T-helper 1 cell (primary cell): Measurements from ENCODE around the gene TTC4.

Experiments used
- DNase-seq, 5 donors: peaks; one replicate each; pipeline ENCODE4 v3.0.0-alpha.2; 2012 to 2020

Gene TTC4

DNA sequence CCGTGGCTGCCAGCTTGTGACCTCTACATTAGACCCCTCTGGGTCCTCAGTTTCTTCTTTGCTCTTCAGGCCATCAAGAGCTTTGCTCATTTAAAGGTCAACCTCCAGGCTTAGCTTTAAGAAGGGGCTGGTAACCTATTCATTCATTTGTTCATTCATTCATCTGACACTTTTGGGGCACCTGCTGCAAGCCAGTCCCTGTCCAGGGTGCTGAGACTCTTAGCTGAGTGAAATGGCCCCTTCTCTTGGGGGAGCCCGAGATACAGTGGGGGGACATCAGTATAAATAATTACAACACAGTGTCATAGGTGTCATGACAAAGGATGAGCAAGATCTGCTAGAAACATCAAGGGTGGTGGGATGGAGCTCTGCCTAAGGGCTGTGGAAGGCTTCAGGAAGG lies 10.5 kb upstream of the TTC4 start:
- DNase-seq: no peak

DNA sequence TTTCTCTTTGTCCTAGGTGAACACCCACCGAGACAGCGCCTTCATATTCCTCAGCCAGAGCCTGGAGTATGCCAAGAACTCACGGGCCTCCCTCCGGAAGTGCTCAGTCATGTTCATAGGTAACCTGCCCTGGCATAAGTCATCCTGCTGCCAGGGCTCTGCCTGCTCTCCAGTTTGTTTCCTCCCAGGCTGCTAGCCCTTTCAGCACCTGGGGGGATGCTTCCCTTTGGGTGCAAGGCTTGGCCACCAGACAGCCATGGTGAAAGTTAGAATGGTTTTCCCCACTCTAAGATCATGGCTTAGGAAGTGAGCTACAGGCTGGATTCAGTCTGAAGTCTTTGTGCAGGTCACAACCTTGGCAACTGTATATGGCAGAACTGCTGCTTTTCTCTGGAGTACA lies 9.2 kb upstream of the TTC4 start:
- DNase-seq: no peak

DNA sequence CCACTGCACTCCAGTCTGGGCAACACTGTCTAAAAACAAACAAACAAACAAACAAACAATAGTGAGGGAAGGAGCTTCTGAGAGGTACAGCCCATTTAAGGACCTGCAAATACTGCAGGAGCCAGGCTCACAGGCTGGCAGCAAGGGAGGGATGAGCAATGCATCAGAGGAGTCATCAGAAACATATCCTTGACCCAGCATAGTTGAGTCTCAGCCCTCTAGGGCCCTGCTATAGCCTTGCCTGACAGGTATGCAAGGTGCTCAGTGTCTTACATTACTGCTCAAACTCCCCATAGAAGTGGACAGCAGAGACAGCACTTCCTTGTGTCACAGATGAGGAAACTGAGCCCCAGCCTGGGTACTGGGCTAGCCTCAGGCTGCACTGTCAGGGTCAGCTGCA lies 7.3 kb upstream of the TTC4 start:
- no peak for DNase-seq

DNA sequence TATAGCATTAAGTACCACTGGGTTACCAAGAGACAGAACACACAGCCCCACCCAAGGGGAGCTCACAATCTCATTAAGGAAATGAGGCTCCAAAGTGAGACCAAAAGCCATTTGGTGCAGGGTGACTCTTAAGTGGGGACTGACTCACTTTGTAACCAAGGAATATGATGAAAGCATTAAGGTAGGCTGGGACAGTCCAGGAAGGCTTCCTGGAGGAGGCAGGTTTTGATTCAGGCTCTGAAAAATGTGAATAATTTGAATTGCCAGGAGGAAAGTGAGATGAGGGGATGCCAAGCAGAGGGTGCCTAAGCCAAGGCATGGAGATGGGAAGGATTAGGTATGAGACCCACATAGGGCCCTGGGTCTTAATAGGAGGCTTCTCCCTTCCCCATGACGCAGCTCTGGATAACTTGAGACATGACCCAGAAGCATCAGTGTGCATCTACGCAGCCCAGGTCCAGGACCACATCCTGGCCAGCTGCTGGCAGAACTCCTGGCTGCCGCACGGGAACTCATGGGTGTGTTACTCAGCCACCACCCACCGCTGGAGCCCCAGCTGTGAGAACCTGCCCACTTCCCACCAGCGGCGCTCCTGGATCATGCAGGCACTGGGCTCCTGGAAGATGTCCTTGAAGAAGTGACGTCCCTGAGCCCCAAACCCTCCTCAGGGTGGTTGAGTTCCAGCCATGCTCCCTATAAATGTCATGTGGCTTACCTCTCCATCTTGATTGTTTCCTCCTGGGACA lies 5.9 kb upstream of the TTC4 start:
- no peak for DNase-seq

DNA sequence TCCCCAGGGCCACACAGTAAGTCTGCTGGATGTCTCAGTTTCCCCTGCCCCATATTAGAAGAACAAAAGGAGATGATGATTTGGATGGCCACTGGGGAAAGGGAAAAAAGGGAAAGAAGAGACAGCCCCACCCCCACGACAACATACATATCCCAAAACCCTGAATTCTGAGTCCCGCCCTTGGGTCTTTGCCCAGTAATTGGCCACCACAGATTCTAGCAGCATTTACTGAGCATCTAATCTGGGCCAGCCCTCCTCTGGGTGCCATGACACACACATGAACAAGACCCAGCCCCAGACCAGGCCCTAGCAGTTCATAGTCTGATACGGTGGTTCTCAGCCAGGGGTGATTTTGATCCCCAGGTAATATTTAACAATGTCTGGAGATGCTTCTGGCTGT lies 5.2 kb upstream of the TTC4 start:
- DNase-seq: no peak

DNA sequence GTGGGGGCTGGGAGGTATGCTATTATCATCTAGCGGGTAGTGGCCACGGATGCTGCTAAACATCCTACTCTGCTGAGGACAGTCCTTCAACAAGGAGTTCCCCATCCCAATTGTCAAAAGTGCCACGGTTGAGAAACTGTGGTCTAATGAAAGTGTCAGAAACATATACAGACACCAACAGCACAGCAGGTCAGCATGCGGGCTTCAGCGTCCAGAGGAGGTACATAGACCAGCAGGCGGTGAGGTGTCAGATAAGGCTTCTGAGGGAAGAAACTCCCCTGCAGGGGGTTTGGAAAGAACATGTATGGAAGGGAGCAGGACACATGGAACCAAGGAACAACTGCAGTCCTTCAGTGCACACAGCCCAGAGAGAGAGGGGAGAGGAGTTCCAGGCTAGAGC lies 4.8 kb upstream of the TTC4 start:
- no peak for DNase-seq

DNA sequence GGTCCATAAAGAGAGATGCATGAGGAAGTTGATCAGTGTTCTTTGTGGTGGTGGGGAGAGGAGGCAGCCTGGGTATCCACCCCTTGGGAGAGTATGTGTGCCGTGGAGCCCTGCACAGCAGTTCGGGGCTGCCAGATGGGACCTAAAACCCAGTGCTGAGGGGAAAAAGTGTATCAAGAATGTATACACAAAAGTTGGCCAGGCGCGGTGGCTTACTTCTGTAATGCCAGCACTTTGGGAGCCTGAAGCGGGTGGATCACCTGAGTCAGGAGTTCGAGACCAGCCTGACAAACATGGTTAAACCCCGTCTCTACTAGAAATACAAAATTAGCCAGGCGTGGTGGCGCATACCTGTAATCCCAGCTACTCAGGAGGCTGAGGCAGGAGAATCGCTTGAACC lies 4.1 kb upstream of the TTC4 start:
- DNase-seq: no peak

DNA sequence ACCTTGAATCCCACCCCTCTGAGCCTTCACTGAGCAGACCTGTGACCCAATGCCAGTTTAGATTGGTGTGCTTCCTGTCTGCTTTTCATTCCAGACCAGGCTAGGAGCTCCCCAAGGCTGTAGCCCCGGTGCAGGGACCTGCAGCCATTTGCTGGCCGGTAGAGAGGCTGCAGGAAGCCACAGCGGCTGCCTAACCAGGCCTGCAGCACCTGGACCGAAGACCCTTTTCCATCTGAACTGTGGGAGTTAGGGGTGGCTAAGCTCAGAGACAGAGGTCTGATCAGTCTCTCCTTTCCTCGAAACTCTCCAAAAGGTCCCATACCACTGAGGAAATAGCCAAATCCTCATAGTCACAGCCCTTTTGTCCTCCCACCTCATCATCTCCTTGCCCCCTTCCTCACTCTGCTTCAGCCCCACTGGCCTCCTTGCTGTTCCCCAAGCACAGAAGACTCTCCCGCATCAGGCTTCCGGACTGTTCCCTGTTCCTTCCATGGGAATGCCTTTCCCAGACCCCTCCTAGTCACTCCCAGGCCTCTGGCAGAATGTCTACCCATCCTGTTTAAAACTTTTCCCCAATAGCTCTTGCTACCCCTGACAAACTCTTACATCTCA lies 674 bp upstream of the TTC4 start:
- DNase-seq: no peak

DNA sequence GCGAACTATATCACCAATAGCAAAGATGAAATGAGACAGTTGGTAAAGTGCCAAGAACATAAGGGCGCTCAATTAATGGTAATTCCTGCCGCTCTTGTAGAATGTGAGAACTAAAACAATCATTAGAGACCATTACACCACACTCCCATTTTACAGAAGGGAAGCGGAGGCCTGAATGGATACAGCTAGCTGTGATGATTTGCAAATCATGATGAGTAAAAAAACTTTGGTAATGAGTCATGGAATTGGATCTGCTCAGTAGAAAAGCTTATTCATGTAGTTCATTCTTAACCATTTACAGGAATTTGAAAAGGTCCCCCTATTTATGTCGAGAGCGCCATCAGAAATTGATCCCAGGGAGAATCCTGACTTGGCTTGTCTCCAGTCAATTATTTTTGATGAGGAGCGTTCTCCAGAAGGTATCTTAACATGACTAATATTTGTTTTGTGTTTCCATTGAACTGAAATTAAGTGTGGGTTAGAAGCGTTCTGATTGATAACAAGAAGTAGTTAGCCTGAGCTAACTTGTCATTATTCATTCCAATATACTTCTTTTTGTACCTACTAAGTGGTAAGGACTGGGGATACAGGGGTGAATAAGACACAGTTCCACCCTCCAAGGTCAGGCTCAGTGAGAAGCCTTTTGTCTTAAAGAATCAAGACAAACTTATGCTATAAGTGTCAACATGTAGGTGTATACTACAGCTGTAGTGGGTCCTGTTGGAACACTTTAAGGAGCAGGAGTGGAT lies 812 bp downstream of the TTC4 start:
- DNase-seq: no peak

DNA sequence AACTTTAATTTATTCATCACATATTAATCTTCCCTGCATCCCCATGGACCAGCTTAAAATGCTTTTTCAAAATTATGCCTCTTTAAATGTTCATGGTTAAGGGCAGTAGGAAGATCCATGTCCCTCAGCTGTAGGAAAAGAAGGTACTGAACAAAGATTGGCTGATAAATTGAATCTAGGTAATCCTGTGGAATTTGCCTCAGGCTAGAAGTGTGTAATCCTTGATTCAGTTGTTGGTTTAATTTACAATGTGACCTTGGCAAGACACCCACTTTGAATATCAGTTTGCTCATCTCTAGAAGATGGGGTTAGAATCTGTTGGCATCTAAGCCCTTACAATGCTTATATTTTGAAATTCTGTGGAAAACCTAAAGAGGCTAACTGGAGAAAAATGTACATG lies 6.1 kb downstream of the TTC4 start:
- no peak for DNase-seq

DNA sequence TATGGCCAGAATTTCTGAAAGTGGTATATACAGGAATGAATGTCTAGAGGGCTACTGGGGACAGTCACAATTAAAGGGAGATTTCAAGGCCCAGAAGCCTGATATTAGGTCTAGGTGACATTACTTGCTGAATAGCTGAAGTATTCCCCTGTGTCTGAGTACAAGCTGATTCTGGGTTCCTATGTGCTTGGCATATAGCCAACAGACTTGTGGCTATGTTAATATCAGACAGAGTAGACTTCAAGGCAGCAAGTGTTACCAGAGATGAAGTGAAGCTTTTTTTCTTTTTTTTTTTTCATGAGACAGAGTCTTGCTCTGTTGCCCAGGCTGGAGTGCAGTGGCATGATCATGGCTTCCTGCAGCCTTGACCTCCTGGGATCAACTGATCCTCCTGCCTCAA lies 8.3 kb downstream of the TTC4 start:
- no peak for DNase-seq

DNA sequence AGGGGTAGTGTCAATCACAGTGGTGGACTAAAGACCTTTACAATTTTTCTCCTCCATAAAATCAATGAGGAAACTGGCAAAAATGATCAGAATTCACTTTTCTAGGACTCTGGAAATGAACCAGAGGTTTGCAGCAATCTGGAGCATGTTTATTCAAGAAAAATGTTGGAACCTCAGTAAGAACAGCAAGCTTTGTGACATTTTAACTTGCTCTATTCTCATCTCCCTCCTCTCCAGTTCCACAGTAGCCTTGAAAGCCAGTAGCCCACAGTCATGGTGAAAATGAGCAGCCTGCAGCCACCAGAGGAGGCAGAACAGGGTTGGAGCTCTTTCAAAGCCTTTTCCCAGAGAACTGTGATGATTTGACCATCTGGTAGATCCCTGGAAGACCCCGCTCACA lies 9.1 kb downstream of the TTC4 start:
- no peak for DNase-seq

DNA sequence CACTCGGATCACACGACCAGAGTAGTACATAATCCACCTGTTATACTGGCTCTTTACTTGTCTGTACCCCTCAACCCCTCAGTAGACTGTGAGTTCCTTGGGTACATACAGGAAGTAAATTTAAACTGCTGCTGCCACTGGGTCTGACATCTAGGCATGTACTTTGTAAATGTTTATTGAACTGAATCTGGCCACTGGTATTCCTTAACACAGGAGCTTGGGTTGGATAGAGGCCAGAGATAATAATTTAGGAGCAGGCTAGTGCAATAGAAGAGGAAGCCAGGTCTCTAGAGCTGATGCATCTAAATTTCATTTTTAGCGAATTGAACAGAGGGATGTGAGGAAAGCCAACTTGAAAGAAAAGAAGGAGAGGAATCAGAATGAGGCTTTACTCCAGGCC lies 12.4 kb downstream of the TTC4 start:
- DNase-seq: no peak

DNA sequence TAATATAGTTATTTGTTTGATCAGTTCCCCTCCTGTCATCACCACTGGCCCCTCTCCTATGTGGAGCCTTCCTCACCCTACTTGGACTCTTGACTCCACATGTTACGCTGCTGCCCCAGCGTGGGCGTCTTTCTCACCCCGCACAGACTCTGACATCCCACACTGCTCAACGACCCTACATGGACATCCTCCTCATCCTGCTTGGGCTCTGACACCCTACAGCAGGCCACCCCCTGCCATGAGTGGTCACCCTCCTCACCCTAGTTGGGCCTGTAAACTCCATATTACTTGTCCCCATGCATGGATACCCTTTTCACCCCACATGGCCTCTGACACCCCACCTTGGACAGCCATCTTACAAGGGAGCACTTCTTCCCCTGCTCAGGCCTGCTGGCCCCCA lies 21.0 kb downstream of the TTC4 start:
- no peak for DNase-seq

DNA sequence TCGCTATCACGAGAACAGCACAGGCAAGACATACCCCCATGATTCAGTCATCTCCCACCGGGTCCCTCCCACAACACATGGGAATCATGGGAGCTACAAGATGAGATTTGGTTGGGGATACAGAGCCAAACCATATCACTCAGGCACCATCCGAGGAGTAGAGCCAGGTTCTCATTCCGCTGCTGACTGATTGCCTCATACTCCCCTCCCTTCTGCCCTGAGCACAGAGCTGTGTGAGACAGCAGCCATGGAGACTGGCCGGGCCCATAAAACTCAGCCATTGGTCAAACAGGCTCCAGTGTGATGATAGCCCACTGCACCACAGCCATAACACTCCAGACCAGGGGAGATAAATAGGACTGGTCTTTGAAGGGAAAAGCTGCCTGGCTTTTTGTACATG lies 22.6 kb downstream of the TTC4 start:
- DNase-seq: no peak

DNA sequence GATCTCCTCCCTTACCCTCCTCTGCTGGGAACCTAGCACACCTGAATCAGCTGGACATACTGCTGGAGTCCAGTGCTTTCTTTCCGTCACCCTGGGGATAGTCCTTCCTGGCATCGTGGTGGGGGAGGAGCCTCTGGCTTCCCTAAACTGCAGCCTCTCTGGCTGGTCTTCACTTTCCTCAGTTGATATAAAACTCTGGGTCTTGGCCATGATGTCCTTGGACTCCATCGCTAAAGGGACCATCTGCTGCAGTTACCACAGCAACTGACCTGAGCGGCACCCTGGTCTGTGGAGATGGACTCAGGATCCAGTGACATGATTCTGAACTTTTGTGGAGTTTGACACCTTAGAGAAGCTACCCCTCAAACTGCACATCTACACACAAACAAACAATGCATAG lies 25.9 kb downstream of the TTC4 start:
- no peak for DNase-seq

DNA sequence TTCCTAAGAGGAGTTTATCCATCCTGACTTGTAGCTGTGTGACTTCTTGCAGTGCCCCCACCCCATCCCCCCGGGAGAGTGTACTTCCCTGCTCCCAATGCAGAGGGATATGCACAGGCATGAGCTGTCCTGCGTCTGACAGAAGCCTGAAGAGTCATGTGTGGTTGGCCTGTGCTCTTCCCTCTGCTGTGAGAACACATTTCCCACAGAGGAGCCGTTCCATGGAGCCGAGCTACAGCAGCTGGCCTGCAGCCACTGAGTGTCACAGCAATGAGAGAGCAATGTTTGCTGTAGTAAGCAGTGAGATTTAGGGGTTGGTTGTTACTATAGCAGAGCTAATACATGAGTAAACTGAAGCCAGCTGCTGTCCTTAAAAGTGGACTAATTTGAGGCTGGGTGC lies 26.6 kb downstream of the TTC4 start:
- DNase-seq: no peak

DNA sequence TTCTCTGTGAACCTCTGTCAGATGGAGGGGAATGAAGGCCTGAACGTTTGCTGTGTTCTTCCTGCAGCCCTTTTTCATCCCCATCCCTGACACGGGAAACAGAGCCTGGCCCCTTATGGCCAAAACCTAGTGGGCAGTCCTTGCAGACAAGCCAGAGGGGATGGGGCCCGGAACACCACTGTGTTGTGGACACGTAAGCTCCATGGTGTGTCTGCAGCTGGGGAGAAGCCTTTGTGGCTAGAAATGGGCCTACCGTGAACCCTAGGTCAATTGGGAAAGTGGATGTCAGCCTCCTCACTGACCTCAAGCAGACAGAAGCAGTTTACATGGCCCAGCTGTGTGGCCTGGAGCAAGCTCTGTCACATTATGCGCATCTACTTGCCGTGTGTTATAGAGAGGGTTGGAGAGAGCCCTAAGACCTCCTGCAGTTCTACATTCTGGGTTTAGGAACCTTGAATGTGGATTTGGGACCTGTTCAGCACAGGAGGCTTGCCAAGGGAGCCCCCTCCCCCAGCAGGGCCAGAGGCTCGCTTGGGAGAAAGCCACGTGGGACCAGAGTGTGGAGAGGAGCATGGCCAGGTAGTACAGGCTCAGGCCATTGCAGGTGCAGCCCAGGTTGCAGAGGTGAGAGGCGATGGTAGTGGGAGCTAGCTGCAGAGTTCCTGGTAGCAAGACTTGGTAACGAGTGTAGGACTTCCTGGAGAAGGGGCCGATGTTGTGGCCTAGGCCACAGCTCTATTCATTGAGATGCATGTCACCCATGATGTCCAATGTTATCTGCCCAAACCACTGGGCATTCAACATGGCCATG lies 28.0 kb downstream of the TTC4 start:
- no peak for DNase-seq

DNA sequence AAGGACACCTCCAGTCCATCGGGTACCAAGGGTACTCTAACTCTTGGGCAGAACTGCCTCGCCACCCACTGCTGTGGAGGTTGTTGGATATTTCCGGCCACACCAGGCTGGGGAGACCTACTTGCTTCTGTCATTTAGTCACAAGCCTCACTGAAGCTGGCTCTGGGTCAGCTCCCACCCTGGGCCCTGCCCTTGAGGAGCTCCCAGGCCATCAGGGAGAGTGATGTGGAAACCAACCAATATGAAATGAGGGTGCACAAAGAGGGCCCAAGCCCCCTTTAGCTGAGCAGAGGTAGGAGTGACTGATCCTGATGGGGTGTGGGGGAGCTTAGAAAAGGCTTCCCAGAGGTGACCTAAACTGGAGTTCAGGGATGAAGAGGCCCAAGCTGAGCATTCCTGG lies 29.0 kb downstream of the TTC4 start:
- no peak for DNase-seq

DNA sequence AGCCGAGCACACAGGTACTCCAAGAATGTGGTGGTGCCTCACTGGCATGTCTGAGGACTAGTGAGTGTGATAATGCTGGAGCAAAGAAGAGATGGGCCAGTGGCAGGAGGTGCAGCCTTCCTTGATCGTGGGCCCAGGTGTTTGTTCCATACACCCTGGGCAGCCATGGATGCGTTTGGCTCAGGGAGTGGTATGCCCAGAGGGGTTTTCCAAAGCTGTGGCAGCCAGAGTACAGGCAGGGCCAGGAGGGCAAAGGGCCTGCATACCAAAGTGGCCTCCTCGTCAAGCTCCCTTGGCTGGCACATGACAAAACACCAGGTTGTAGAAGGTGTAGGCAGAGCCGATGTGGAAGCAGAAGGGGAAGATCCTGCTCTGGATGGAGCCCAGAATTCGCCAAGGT lies 29.6 kb downstream of the TTC4 start:
- no peak for DNase-seq

DNA sequence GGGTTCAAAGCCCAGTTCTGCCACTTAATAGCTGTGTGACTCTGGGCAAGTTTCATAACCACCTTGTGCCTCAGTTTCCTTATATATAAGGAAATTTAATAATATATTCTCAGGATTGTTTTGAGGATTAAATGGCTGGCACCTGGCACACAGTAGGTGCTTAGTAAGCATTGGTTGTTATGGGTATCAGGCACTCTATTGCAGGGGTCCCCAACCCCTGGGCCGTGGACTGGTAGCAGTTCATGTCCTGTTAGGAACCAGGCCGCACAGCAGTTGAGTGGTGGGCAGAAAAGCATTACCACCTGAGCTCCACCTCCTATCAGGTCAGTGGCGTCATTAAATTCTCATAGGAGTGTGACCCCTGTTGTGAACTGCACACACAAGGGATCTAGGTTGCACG lies 30.2 kb downstream of the TTC4 start:
- no peak for DNase-seq

DNA sequence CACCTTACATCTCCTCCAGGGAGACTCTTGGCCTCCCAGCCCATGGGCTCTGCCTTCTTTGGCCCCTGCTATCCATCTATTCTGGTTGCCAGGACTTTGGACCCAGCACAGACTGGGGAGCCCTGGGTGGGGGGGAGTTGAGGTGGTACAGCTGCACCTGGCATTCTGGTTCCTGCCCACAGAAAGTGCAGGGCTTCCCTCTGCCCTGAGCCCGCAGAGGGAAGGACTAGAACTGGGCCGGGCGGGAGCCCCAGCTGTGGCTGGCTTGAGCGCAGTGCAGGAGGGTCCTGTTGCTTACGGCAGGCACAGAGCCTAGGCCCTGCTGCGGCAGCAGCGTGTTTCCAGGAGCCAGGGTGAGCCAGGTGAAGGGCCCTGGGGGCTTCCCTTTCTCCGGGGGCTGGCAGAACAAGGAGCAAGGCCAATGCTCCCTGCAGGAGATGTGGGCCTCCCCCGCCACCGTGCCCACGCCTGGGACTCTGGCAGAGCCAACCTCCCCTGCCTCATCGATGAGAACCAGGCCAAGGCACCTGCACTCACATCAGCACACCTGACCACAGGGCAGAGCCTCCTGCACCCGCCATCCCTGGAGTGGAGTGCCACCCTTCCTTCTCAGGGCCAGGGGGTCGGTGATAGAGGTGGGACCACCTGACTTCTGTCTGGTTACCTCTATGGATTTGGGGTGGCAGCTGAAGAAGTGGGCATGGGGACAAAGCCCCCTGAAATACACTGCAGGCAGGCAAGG lies 32.6 kb downstream of the TTC4 start:
- no peak for DNase-seq

DNA sequence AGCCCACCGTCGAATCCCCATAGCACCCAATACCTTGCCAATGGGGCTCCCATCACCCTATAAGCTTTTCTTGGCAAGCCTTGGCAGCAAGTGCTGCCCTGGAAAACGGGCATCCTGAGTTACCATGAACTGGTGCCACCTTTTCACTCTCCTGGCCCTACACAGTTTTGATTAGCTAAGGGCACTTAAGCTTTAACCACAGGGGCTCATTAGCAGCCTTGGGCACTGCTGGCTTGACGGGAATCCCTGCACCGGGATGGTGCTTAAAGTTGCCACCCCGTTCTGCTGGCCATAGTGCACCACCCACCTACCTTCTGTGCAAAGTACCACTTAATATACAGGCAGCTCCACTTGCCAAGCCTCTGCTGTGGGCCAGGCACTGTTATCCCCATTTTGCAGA lies 34.9 kb downstream of the TTC4 start:
- no peak for DNase-seq
